K562 (cell line): ENCODE data around the gene KLHL22. TPM values are rescaled to one million over a fixed set of nuclear protein-coding genes. Genes with fewer than 3 reads are reported as not detected.

Experiments used
- CREB1 ChIP-seq, 2 experiments: sonication (generic) in 1 of 2; formaldehyde crosslinking in 1 of 2; IDR thresholded peaks; 2 replicates each; pipeline versions ENCODE4 v1.6.1 to v1.8.0; 2012 to 2022; ENCODE audit warnings: inconsistent platforms in 1 of 2, mild to moderate bottlenecking in 1 of 2, missing genetic modification reagents in 1 of 2, moderate library complexity in 1 of 2
- ELF2 ChIP-seq: fragments of 250-450 bp; sonication (Bioruptor Pico); IDR thresholded peaks from 2 replicates; pipeline ENCODE4 v1.5.0; 2021; ENCODE audit warnings: mild to moderate bottlenecking
- GTF2A2 ChIP-seq: IDR thresholded peaks from 2 replicates; pipeline ENCODE4 v1.6.1; 2016; ENCODE audit warnings: mild to moderate bottlenecking, missing genetic modification characterization, missing compliant biosample characterization
- HOXB6 ChIP-seq: fragments of 250-450 bp; sonication (Bioruptor Pico); IDR thresholded peaks from 2 replicates; pipeline ENCODE4 v1.5.1; 2022; ENCODE audit warnings: mild to moderate bottlenecking, borderline replicate concordance
- KLF16 ChIP-seq: IDR thresholded peaks from 2 replicates; pipeline ENCODE4 v1.6.1; 2016; ENCODE audit warnings: antibody characterized with exemption
- MEIS2 ChIP-seq: fragments of 450-650 bp; IDR thresholded peaks from 2 replicates; pipeline ENCODE4 v1.6.1; 2014; ENCODE audit warnings: mild to moderate bottlenecking; ENCODE audit not compliant: partially characterized antibody
- SETDB1 ChIP-seq: IDR thresholded peaks from one replicate; pipeline ENCODE4 v1.6.1; 2012; ENCODE audit warnings: low read length, control low read depth, inconsistent platforms
- TAF7 ChIP-seq: fragments of 450-650 bp; IDR thresholded peaks from 2 replicates; pipeline ENCODE4 v1.6.1; 2016; ENCODE audit warnings: missing genetic modification characterization, missing compliant biosample characterization
- ZBTB17 ChIP-seq: fragments of 450-650 bp; formaldehyde crosslinking; IDR thresholded peaks from 2 replicates; pipeline ENCODE4 v1.4.0; 2020; ENCODE audit warnings: mild to moderate bottlenecking
- ZKSCAN1 ChIP-seq: fragments of 150-350 bp; IDR thresholded peaks from 2 replicates; pipeline ENCODE4 v1.6.1; 2016; ENCODE audit warnings: low read depth, low read length
- ZNF57 ChIP-seq: fragments of 450-650 bp; formaldehyde crosslinking; IDR thresholded peaks from 2 replicates; pipeline ENCODE4 v1.4.0; 2020; ENCODE audit warnings: mild to moderate bottlenecking, moderate library complexity
- polyA plus RNA-seq, 8 experiments: library from polyadenylated mRNA; depleted of rRNA in 4 of 8; stranded (reverse) in 5 of 8; unstranded in 3 of 8; fragments of >200 nt; fragmentation: Nextera tagmentation in 2 of 8; fragmentation: Illumina TruSeq in 1 of 8; extraction: Ambion mirVana in 2 of 8; extraction: Trizol in 1 of 8; gene quantifications; 2 replicates each; pipeline versions ENCODE4 v1.2.1 to v1.2.3, GENCODE V29; 2011 to 2014; ENCODE audit warnings: inconsistent platforms in 1 of 8, missing spikeins in 1 of 8
- total RNA-seq, 7 experiments: library from RNA; depleted of rRNA in 6 of 7; stranded (reverse); fragments of >200 nt in 6 of 7; fragmentation: Illumina TruSeq in 2 of 7; extraction: Trizol in 2 of 7; gene quantifications; 2 replicates each; pipeline versions ENCODE4 v1.2.1 to v1.2.3, GENCODE V29; 2011 to 2021; ENCODE audit warnings: low replicate concordance in 1 of 7
- TF ChIP-seq, protein P1 (sequence below), 2 experiments: fragments of 450-650 bp in 1 of 2; sonication (generic) in 1 of 2; formaldehyde crosslinking; conservative IDR thresholded peaks; 2 replicates each; pipeline versions ENCODE4 v1.4.0 to v1.8.1; 2020 to 2022; ENCODE audit warnings: mild to moderate bottlenecking in 1 of 2, missing genetic modification reagents in 1 of 2
- TF ChIP-seq, protein P2 (sequence below): fragments of 250-450 bp; sonication (Bioruptor Pico); IDR thresholded peaks from 2 replicates; pipeline ENCODE4 v1.4.0; 2020; ENCODE audit warnings: mild to moderate bottlenecking, moderate library complexity, borderline replicate concordance
- TF ChIP-seq, protein P3 (sequence below): fragments of 250-450 bp; sonication (Bioruptor Pico); IDR thresholded peaks from 2 replicates; pipeline ENCODE4 v1.5.0; 2021; ENCODE audit warnings: mild to moderate bottlenecking, borderline replicate concordance
- TF ChIP-seq, protein P4 (sequence below), 2 experiments: IDR thresholded peaks; 2 replicates each; pipeline ENCODE4 v1.6.1; 2011; ENCODE audit warnings: borderline replicate concordance in 1 of 2, control low read depth in 1 of 2, low read depth in 1 of 2, low read length in 1 of 2, mild to moderate bottlenecking in 1 of 2, mixed read lengths in 1 of 2, moderate library complexity in 1 of 2; ENCODE audit not compliant: insufficient read depth in 1 of 2, insufficient read length in 1 of 2, poor library complexity in 1 of 2, severe bottlenecking in 1 of 2; ENCODE audit errors: extremely low read depth in 1 of 2
- TF ChIP-seq, protein P5 (sequence below): fragments of 250-450 bp; sonication (Bioruptor Pico); IDR thresholded peaks from 2 replicates; pipeline ENCODE4 v1.4.0; 2020; ENCODE audit warnings: borderline replicate concordance

The KLHL22 gene
- total and polyA plus RNA-seq, 9 of the 15 experiments (the other 6 are each of a cell fraction or from before 2014, with no cell fraction given): 1.3 to 25.6 (median 15.2) TPM

DNA sequence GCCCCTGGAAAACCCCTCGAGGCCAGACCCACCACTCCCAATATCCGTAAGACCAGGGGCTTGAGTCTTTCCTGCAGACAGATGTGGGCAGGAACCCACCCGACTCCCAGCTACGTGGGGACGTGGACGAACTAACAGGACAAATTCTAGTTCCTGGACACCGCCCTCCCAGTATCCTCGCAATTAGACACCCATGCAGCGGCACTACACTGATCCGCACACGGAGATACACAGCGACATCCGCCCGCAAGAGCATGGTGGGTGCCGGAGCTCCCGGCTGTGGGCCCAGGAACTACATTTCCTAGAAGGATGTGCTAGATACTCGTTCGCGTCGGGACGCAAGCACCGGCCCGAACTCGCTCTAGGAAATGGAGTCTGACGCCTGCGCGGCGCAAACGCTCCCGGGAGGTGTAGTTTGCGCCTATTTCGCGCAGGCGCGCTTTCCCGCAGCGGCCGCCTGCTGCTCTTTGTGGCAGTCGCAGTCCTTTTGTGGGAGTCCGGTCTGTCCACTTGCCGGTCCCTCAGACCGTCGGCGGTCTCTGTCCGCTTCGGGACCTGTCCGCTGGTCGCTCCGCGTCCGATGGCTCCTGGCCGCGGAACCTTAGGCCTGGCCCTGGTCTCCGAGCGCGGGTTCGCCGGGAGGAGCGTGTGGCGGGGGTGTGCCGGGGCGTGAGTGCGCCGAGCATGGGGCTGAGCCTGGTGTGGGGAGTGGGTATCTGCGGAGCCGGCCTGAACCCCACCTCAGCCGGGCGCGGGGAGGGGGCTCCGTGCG is 101.7 kb downstream of the KLHL22 start, which contains the start of gene ZNF74 (continued):
- TF ChIP-seq, protein P1, sequence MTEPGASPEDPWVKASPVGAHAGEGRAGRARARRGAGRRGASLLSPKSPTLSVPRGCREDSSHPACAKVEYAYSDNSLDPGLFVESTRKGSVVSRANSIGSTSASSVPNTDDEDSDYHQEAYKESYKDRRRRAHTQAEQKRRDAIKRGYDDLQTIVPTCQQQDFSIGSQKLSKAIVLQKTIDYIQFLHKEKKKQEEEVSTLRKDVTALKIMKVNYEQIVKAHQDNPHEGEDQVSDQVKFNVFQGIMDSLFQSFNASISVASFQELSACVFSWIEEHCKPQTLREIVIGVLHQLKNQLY (CRISPR knock-in tag; conservative IDR thresholded peaks at IDR 0.05): peak in 1 of 2 experiments; percentile 95; a peak in 3 of 4 replicates
- TF ChIP-seq ZKSCAN1 (no peak), ZBTB17 (CRISPR knock-in tag) (peak; percentile 87), GTF2A2 (tag) (0 out of 2 replicates have a peak, but pooled peaks have one; percentile 59), SETDB1 (peak; percentile 28), CREB1 (IDR thresholded peaks at IDR 0.05) (peak; percentile 87), CREB1 (CRISPR knock-in tag; IDR thresholded peaks at IDR 0.05) (no peak), HOXB6 (CRISPR knock-in tag) (no peak), TAF7 (tag) (peak; percentile 85), ELF2 (CRISPR knock-in tag) (peak; percentile 81), MEIS2 (no peak), KLF16 (no peak), ZNF57 (CRISPR knock-in tag) (no peak)
- TF ChIP-seq, protein P2, sequence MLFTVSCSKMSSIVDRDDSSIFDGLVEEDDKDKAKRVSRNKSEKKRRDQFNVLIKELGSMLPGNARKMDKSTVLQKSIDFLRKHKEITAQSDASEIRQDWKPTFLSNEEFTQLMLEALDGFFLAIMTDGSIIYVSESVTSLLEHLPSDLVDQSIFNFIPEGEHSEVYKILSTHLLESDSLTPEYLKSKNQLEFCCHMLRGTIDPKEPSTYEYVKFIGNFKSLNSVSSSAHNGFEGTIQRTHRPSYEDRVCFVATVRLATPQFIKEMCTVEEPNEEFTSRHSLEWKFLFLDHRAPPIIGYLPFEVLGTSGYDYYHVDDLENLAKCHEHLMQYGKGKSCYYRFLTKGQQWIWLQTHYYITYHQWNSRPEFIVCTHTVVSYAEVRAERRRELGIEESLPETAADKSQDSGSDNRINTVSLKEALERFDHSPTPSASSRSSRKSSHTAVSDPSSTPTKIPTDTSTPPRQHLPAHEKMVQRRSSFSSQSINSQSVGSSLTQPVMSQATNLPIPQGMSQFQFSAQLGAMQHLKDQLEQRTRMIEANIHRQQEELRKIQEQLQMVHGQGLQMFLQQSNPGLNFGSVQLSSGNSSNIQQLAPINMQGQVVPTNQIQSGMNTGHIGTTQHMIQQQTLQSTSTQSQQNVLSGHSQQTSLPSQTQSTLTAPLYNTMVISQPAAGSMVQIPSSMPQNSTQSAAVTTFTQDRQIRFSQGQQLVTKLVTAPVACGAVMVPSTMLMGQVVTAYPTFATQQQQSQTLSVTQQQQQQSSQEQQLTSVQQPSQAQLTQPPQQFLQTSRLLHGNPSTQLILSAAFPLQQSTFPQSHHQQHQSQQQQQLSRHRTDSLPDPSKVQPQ: 0 out of 2 replicates have a peak, but pooled peaks have one; percentile 5
- TF ChIP-seq, protein P3, sequence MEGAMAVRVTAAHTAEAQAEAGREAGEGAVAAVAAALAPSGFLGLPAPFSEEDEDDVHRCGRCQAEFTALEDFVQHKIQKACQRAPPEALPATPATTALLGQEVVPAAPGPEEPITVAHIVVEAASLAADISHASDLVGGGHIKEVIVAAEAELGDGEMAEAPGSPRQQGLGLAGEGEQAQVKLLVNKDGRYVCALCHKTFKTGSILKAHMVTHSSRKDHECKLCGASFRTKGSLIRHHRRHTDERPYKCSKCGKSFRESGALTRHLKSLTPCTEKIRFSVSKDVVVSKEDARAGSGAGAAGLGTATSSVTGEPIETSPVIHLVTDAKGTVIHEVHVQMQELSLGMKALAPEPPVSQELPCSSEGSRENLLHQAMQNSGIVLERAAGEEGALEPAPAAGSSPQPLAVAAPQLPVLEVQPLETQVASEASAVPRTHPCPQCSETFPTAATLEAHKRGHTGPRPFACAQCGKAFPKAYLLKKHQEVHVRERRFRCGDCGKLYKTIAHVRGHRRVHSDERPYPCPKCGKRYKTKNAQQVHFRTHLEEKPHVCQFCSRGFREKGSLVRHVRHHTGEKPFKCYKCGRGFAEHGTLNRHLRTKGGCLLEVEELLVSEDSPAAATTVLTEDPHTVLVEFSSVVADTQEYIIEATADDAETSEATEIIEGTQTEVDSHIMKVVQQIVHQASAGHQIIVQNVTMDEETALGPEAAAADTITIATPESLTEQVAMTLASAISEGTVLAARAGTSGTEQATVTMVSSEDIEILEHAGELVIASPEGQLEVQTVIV: peak; percentile 80; the same call in 1 of the 2 replicates
- TF ChIP-seq, protein P4, sequence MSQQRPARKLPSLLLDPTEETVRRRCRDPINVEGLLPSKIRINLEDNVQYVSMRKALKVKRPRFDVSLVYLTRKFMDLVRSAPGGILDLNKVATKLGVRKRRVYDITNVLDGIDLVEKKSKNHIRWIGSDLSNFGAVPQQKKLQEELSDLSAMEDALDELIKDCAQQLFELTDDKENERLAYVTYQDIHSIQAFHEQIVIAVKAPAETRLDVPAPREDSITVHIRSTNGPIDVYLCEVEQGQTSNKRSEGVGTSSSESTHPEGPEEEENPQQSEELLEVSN (IDR thresholded peaks at IDR 0.05; ENCODE audit: borderline replicate concordance in 1 of 2, extremely low read depth in 1 of 2, insufficient read depth in 1 of 2, insufficient read length in 1 of 2, low read depth in 1 of 2, low read length in 1 of 2, poor library complexity in 1 of 2, severe bottlenecking in 1 of 2): peak; percentile 74 to 82
- TF ChIP-seq, protein P5, sequence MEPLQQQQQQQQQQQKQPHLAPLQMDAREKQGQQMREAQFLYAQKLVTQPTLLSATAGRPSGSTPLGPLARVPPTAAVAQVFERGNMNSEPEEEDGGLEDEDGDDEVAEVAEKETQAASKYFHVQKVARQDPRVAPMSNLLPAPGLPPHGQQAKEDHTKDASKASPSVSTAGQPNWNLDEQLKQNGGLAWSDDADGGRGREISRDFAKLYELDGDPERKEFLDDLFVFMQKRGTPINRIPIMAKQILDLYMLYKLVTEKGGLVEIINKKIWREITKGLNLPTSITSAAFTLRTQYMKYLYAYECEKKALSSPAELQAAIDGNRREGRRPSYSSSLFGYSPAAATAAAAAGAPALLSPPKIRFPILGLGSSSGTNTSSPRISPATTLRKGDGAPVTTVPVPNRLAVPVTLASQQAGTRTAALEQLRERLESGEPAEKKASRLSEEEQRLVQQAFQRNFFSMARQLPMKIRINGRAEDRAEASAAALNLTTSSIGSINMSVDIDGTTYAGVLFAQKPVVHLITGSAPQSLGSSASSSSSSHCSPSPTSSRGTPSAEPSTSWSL (CRISPR knock-in tag): peak; percentile 90
